ENCODE results near the gene ALDH1A2. TPM values are rescaled to one million over a fixed set of nuclear protein-coding genes. Genes with fewer than 3 reads are reported as not detected.

ALDH1A2 gene
- total RNA-seq, 1 experiment from 2014 or later: 0.98 TPM

DNA sequence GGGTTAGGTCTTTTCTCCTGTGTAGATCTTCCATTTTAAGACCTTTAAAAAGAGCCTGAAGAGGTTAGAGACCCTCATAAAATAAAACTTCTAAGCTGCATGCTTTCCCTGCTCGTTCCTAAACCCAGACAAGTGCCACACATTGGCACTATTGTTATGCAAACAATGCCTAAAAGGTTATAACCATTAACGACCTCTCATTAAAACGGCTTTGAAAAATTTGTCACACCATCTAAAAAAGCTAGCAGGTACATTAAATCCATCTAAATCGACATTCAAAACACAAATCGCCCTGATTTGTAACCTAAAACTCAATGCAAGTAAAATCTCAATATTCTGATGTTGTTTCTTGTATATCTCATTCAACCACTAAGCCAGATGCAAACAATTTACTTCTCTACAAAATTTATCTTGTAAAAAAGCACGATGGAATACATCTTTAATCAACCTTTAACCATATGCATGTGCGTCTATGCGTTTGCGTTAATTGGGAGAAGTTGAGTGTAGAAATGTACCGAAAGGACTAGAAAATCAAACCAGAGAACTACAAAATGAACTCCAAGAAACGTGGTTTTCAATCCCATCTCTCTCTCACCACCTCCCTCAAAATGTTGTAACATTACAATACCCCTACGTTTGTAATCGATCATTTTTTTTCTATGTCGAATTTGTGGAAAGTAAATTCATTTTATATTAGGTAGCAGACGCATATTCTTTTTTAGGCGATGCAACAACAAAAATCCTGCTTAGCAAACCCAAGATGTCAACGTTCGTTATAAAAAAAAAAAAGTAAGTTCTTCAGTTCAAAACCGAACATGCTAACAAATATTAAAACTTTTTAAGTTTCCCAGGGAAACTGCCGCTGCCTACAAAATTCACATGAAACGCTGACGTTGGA, 1.2 kb downstream of the ALDH1A2 start:
- peaks cover 20% of the 10 kb centered on the region for H3K27me3 ChIP-seq (ENCODE audit: control insufficient read depth, insufficient read depth, low read length)
- no peaks in the 10 kb centered on the region for H3K4me1 ChIP-seq (ENCODE audit: control insufficient read depth, insufficient read depth, low read length)
- no peaks in the 10 kb centered on the region for H3K9me3 ChIP-seq (ENCODE audit: control insufficient read depth, insufficient read depth, low read depth, low read length)
- no peak for DNase-seq (ENCODE audit: low read depth, low spot score)
- POLR2A ChIA-PET: no interaction called here
- H3K27ac ChIP-seq (ENCODE audit: low read length): no peak overlapping the region
- in situ Hi-C loops (cut with HindIII; ENCODE audit: low pct_unique_long_range_greater_than_20kb, low sequenced_read_pairs) (no loop called here), intact Hi-C loops (cut with micrococcal nuclease; ENCODE audit: unreplicated experiment) (no loop called here)
- no peak overlapping the region for H3K4me3 ChIP-seq (ENCODE audit: low read depth in 2 of 2, low read length in 2 of 2)
- CTCF ChIA-PET: no interaction called here
- no peaks in the 10 kb centered on the region for H3K36me3 ChIP-seq (ENCODE audit: control insufficient read depth, insufficient read depth, low read length)
- no peak for TF ChIP-seq TCF7L2 (IDR thresholded peaks at IDR 0.05; ENCODE audit: low read depth, low read length)
- TF ChIP-seq POLR2AphosphoS5 (IDR thresholded peaks at IDR 0.05; ENCODE audit: low read depth, low read length): no peak
- no peak for TF ChIP-seq REST (IDR thresholded peaks at IDR 0.05; ENCODE audit: insufficient read depth in 1 of 2, low read depth in 2 of 2, low read length in 1 of 2)
- TF ChIP-seq CTCF (IDR thresholded peaks at IDR 0.05): no peak
- TF ChIP-seq SIN3A (IDR thresholded peaks at IDR 0.05; ENCODE audit: borderline replicate concordance, insufficient read depth, low read depth, low read length): no peak
- ATAC-seq: no peak
- BruUV-seq (replicated peaks): no TSS peak

DNA sequence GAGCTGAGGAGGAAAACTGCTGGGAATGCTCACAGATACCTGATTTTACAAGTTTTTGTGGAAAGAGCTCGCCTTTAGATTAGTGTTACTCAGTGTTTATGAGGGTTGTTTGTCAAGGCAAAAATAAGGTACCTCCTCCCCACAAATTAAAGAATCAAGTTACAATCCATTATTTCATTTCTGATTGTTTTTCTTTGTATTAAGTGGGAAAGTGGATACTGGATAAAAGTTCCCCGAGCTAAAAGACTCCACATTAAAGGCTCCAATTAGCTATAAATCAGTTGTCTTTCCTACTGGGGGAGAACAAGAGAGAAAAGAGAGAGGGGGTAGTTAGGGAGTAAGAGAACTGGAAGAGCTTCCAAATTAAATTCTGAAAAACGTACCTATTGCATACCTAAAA, 1.9 kb downstream of the ALDH1A2 start:
- no peaks in the 10 kb centered on the region for H3K4me1 ChIP-seq (ENCODE audit: control insufficient read depth, insufficient read depth, low read length)
- DNase-seq (ENCODE audit: low read depth, low spot score) (no peak), ATAC-seq (no peak)
- ChIA-PET CTCF (no interaction called here), POLR2A (no interaction called here)
- H3K4me3 ChIP-seq (ENCODE audit: low read depth in 2 of 2, low read length in 2 of 2): no peak overlapping the region
- H3K36me3 ChIP-seq (ENCODE audit: control insufficient read depth, insufficient read depth, low read length): no peaks in the 10 kb centered on the region
- H3K9me3 ChIP-seq (ENCODE audit: control insufficient read depth, insufficient read depth, low read depth, low read length): no peaks in the 10 kb centered on the region
- H3K27me3 ChIP-seq (ENCODE audit: control insufficient read depth, insufficient read depth, low read length): peaks cover 20% of the 10 kb centered on the region
- no TSS peak for BruUV-seq (replicated peaks)
- no peak overlapping the region for H3K27ac ChIP-seq (ENCODE audit: low read length)
- in situ Hi-C loops (cut with HindIII; ENCODE audit: low pct_unique_long_range_greater_than_20kb, low sequenced_read_pairs) (no loop called here), intact Hi-C loops (cut with micrococcal nuclease; ENCODE audit: unreplicated experiment) (no loop called here)
- TF ChIP-seq TCF7L2 (IDR thresholded peaks at IDR 0.05; ENCODE audit: low read depth, low read length) (no peak), CTCF (IDR thresholded peaks at IDR 0.05) (no peak), POLR2AphosphoS5 (IDR thresholded peaks at IDR 0.05; ENCODE audit: low read depth, low read length) (no peak), REST (IDR thresholded peaks at IDR 0.05; ENCODE audit: insufficient read depth in 1 of 2, low read depth in 2 of 2, low read length in 1 of 2) (no peak)

Measured in Panc1 (cell line).